NT2/D1 (cell line): ENCODE results near the gene CNPY1.

Experiments used
- SUZ12 ChIP-seq: IDR thresholded peaks from 2 replicates; pipeline ENCODE4 v1.6.1; 2011; ENCODE audit not compliant: insufficient read length, insufficient read depth; ENCODE audit errors: extremely low read depth
- ZNF274 ChIP-seq: IDR thresholded peaks from 2 replicates; pipeline ENCODE4 v1.6.1; 2011; ENCODE audit warnings: mild to moderate bottlenecking, low read depth, low read length

DNA sequence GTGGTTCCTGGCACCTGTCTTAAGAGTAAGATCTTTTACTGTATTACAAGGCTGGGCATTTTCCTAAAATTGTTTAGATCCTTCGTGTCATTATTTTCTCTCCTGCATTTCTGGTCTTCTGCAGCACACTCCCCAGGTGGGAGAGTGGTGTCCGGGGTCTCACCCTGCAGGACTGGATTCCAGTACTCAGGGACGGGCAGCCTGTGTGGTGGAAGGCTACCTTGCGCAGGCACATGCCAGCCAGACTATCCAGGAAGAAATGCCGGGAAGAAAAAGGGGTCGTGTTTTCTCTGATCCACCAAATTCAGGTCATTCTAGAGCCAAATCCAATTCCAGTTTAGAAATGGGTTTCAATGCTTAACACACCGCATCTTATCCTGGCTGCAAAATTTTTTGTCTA, 27.7 kb downstream of the CNPY1 start:
- TF ChIP-seq SUZ12 = no peak
- no peak for TF ChIP-seq ZNF274
